22Rv1 (cell line): ENCODE results near the gene FARP1.

ENCODE experiments used
- H3K27ac ChIP-seq: fragments of 450-650 bp; 2 replicates; pipeline ENCODE4 v1.5.1; 2017
- ZFX ChIP-seq: fragments of 450-650 bp; IDR thresholded peaks from 2 replicates; pipeline ENCODE4 v1.6.1; 2017; ENCODE audit warnings: antibody characterized with exemption, borderline replicate concordance
- TF ChIP-seq, protein P1 (sequence below): fragments of 450-650 bp; IDR thresholded peaks from 2 replicates; pipeline ENCODE4 v1.5.1; 2017; ENCODE audit warnings: mild to moderate bottlenecking

The FARP1 gene

DNA sequence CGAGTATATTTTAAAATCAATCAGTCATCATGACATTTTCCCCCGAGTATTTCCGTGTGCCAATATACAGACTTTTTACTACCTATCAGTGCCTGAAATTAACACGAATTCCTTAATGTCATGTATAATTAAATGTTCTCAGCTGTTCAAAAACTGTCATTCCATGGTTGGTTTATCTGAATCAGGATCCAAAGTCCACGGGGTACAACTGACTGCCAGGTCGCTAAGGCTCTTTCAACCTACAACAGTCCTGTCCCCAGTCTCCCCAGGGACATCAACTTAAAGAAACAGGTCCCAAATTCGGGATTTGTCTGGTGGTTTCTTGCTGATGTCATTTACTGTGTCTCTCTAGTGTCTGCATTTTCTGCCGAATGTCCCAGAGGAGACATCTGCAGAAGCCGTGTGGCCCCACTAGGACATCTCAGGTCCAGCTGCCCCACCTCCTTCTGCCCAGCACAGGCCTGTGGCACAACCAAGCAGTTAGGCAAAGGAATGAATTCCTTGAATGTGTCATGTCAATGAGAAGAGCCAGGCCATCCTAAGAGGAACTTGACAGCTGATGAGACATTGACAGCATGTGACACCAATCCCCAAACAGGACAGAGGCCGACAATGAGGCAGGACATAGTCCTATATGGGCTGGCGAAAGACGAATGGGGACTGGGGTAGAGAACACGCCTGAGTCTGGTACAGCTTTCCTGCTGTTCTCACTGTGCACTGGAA, 324.5 kb downstream of the FARP1 start:
- TF ChIP-seq ZFX = no peak
- TF ChIP-seq, protein P1, sequence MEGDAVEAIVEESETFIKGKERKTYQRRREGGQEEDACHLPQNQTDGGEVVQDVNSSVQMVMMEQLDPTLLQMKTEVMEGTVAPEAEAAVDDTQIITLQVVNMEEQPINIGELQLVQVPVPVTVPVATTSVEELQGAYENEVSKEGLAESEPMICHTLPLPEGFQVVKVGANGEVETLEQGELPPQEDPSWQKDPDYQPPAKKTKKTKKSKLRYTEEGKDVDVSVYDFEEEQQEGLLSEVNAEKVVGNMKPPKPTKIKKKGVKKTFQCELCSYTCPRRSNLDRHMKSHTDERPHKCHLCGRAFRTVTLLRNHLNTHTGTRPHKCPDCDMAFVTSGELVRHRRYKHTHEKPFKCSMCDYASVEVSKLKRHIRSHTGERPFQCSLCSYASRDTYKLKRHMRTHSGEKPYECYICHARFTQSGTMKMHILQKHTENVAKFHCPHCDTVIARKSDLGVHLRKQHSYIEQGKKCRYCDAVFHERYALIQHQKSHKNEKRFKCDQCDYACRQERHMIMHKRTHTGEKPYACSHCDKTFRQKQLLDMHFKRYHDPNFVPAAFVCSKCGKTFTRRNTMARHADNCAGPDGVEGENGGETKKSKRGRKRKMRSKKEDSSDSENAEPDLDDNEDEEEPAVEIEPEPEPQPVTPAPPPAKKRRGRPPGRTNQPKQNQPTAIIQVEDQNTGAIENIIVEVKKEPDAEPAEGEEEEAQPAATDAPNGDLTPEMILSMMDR = no peak
- no peak overlapping the region for H3K27ac ChIP-seq

DNA sequence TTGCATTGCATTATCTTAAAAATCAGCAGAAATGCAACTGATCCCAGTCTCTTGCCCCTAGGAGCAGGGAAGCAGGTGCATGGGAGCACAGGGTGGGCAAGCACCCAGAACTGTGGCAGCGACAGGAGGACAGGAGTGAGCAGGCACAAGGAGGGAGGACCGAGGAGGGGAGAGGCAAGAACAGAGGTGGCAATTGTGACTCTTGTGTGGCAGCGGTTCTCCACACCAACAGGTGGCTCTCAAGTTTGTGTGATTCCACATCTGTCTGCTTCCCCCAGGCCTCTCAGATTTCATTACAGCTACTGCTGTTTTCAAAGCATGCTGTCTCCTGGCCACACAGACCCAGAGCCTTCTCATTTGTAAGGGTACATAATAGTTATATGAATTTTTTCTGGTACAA, 325.5 kb downstream of the FARP1 start:
- no peak for TF ChIP-seq ZFX
- TF ChIP-seq, protein P1 = no peak
- no peak overlapping the region for H3K27ac ChIP-seq

DNA sequence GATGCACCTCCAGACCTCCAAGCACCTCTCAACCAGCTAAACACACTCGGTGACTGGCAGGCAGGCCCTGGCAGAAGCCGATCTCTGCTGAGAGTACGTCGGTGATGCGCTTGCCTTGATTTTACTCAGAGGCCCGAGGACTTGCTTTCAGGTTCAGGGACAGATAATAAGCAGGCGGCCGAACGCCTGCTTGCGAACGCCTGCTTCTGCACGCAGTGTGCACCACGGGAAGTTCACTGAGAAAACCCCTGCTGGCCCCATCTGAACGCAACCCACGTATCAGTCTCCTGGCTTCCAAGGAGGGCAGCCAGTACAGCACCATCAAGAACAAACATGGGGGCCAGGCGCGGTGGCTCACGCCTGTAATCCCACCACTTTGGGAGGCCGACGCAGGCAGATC, 326.0 kb downstream of the FARP1 start:
- TF ChIP-seq, protein P1 = no peak
- no peak for TF ChIP-seq ZFX
- H3K27ac ChIP-seq = no peak overlapping the region

DNA sequence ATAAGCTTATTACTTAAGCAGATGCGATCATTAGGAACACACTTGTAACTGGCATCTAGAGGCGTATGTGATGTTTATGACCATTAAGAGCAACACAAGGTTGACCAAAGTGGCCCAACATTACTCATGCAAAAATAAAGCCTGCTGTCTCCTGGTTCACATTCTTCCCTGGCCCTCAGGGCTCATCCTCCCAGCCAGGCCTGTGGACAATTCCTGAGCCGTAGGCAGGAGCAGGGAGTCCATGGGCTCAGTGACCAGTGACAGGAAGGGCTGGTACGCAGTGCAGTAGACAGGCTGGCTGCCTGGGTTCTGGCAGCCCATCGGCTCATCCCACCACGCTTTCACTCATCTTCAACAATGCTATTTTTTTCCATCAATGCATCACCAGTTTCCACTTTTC, 328.0 kb downstream of the FARP1 start:
- no peak for TF ChIP-seq ZFX
- TF ChIP-seq, protein P1 = no peak

DNA sequence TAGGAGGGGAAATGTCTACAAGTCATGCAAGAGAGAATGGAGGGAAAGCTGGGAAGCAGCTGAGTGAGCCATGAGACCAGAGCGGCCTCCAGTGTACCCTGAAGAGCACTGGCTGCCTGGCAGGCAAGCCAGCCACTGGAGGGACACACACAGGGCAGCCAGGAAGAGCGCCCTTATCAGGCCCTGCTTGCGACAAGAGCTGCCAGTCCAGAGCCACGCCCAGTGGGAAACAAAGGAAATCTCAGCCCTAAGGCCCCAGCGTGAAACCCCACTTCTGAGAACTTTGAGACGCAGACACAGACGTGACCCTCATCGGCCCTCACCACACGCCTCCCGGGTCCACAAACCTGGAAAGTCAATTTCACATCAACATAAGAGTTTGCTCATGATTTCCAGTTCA, 329.0 kb downstream of the FARP1 start:
- TF ChIP-seq, protein P1 = no peak
- no peak for TF ChIP-seq ZFX
- H3K27ac ChIP-seq = no peak overlapping the region

More for the DNA sequence above, 328.0 kb downstream of the FARP1 start:
- no peak overlapping the region for H3K27ac ChIP-seq

DNA sequence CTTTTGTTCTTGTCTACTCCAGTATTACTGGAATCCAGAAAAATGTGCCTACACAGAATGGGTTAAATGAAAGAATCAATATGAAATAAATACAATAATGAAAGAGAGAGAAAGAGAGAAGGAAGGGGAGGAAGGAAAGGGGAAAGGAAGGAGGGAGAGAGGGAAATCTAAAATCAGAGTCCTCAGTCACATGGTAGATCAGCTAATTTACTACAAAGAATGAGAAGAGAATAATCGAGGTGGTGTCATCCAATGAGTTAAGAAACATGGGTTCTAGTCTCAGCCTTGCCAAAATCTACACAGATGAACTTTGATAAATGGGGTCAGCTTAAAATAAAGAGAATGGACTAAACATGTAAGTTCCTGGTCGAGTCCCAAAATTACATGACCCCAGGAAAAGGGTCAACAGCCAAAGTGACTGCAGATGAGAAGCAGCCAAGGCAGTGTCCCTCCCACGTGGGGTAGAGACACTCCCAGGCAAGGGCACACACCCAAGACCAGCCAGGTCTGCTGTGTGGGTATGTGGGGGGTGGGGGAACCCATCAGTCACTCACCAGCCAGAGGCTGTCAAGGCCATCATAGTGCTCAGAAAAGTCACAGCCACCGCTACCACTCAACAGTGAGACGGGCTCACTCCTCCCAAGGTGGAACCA, 330.4 kb downstream of the FARP1 start:
- TF ChIP-seq, protein P1 = no peak
- TF ChIP-seq ZFX = no peak
- H3K27ac ChIP-seq = no peak overlapping the region

DNA sequence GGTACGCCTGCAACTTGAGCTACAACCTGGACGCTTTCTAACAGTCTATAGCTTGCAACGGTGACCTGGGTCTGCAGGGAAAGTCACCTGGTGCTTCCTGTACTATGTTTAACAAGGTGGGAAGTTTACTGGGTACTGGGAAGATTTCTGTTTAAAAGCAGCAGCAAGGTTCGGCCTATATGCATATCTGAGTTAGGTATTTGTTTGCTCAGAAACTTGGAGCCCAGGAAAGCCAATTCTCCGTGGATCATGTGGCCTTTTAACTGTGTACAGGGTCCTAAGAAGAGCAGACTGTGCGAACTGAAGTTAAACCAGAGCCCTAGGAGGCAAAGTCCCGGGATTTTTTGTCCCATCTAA, 330.9 kb downstream of the FARP1 start:
- TF ChIP-seq, protein P1 = no peak
- no peak for TF ChIP-seq ZFX
- no peak overlapping the region for H3K27ac ChIP-seq
